ENCODE data around the gene ZNF529. TPM values are rescaled to one million over a fixed set of nuclear protein-coding genes. Genes with fewer than 3 reads are reported as not detected.
A peak's percentile ranks its signal among the peaks of the same experiment; 100 is the strongest.

The ZNF529 gene
- total and polyA plus RNA-seq, 2 of the 13 experiments (the other 11 are each of a cell fraction or from before 2014, with no cell fraction given): 9.3 to 10.6 TPM

DNA sequence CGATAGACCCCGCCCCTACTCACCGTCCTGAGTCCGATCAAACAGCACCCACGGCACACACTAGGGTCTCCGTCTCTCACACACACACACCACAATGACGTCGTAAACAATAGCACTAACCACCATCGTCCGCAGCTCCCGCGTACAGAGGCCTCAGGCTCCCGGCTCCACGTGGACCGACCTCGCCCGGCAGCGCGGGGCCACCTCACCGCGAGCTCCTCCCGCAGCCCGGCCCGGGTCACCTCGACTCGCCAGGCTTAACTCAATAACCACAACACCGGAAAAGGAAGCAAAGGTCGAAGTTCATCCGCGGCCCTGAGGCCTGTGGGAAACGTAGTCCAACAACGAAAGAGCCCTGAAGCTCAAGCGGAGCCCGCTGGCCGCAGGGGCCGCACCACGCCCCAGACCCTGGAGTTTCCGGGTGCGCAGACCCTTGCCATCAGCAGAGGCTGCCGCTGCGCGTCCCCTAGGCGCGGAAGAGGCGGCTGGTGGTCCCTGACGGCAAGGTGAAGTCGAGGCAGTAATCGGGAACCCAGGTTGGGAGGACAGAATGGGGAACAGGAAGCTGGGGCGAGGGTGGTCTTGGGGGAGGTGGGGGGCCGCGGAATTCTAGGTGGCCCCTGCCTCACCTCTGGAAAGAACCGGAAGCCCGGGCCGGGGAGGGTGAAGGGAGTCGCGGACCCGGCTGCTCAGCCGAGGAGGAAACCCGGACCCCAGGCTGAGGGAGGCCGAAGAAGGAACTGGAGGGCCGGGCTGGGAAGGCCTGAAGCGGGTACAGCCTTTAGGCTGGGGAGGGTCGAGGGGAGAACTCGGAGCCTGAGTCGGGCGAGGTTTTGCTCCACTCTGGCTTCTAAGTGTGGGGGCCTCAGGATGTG, at the start of gene ZNF529 (continued):
- TF ChIP-seq, protein P1, sequence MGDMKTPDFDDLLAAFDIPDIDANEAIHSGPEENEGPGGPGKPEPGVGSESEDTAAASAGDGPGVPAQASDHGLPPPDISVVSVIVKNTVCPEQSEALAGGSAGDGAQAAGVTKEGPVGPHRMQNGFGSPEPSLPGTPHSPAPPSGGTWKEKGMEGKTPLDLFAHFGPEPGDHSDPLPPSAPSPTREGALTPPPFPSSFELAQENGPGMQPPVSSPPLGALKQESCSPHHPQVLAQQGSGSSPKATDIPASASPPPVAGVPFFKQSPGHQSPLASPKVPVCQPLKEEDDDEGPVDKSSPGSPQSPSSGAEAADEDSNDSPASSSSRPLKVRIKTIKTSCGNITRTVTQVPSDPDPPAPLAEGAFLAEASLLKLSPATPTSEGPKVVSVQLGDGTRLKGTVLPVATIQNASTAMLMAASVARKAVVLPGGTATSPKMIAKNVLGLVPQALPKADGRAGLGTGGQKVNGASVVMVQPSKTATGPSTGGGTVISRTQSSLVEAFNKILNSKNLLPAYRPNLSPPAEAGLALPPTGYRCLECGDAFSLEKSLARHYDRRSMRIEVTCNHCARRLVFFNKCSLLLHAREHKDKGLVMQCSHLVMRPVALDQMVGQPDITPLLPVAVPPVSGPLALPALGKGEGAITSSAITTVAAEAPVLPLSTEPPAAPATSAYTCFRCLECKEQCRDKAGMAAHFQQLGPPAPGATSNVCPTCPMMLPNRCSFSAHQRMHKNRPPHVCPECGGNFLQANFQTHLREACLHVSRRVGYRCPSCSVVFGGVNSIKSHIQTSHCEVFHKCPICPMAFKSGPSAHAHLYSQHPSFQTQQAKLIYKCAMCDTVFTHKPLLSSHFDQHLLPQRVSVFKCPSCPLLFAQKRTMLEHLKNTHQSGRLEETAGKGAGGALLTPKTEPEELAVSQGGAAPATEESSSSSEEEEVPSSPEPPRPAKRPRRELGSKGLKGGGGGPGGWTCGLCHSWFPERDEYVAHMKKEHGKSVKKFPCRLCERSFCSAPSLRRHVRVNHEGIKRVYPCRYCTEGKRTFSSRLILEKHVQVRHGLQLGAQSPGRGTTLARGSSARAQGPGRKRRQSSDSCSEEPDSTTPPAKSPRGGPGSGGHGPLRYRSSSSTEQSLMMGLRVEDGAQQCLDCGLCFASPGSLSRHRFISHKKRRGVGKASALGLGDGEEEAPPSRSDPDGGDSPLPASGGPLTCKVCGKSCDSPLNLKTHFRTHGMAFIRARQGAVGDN (CRISPR knock-in tag; IDR thresholded peaks at IDR 0.05): peak; percentile 94
- TF ChIP-seq ZNF331 (CRISPR knock-in tag; IDR thresholded peaks at IDR 0.05): peak; percentile 83
- TF ChIP-seq SP5 (CRISPR knock-in tag; IDR thresholded peaks at IDR 0.05; ENCODE audit: borderline replicate concordance, low read depth): peak; percentile 35; the same call in 1 of the 2 replicates
- TF ChIP-seq POLR2AphosphoS2 (IDR thresholded peaks at IDR 0.05; ENCODE audit: low read depth, low read length): no peak; the same call in 1 of the 2 replicates
- TF ChIP-seq CENPX (CRISPR knock-in tag; IDR thresholded peaks at IDR 0.05): no peak
- 0 out of 2 replicates have a peak, but pooled peaks have one; percentile 65 for TF ChIP-seq GLI4 (CRISPR knock-in tag; IDR thresholded peaks at IDR 0.05; ENCODE audit: borderline replicate concordance)
- TF ChIP-seq TSC22D2 (CRISPR knock-in tag; IDR thresholded peaks at IDR 0.05; ENCODE audit: borderline replicate concordance): peak; percentile 59; the same call in 1 of the 2 replicates
- TF ChIP-seq, protein P2, sequence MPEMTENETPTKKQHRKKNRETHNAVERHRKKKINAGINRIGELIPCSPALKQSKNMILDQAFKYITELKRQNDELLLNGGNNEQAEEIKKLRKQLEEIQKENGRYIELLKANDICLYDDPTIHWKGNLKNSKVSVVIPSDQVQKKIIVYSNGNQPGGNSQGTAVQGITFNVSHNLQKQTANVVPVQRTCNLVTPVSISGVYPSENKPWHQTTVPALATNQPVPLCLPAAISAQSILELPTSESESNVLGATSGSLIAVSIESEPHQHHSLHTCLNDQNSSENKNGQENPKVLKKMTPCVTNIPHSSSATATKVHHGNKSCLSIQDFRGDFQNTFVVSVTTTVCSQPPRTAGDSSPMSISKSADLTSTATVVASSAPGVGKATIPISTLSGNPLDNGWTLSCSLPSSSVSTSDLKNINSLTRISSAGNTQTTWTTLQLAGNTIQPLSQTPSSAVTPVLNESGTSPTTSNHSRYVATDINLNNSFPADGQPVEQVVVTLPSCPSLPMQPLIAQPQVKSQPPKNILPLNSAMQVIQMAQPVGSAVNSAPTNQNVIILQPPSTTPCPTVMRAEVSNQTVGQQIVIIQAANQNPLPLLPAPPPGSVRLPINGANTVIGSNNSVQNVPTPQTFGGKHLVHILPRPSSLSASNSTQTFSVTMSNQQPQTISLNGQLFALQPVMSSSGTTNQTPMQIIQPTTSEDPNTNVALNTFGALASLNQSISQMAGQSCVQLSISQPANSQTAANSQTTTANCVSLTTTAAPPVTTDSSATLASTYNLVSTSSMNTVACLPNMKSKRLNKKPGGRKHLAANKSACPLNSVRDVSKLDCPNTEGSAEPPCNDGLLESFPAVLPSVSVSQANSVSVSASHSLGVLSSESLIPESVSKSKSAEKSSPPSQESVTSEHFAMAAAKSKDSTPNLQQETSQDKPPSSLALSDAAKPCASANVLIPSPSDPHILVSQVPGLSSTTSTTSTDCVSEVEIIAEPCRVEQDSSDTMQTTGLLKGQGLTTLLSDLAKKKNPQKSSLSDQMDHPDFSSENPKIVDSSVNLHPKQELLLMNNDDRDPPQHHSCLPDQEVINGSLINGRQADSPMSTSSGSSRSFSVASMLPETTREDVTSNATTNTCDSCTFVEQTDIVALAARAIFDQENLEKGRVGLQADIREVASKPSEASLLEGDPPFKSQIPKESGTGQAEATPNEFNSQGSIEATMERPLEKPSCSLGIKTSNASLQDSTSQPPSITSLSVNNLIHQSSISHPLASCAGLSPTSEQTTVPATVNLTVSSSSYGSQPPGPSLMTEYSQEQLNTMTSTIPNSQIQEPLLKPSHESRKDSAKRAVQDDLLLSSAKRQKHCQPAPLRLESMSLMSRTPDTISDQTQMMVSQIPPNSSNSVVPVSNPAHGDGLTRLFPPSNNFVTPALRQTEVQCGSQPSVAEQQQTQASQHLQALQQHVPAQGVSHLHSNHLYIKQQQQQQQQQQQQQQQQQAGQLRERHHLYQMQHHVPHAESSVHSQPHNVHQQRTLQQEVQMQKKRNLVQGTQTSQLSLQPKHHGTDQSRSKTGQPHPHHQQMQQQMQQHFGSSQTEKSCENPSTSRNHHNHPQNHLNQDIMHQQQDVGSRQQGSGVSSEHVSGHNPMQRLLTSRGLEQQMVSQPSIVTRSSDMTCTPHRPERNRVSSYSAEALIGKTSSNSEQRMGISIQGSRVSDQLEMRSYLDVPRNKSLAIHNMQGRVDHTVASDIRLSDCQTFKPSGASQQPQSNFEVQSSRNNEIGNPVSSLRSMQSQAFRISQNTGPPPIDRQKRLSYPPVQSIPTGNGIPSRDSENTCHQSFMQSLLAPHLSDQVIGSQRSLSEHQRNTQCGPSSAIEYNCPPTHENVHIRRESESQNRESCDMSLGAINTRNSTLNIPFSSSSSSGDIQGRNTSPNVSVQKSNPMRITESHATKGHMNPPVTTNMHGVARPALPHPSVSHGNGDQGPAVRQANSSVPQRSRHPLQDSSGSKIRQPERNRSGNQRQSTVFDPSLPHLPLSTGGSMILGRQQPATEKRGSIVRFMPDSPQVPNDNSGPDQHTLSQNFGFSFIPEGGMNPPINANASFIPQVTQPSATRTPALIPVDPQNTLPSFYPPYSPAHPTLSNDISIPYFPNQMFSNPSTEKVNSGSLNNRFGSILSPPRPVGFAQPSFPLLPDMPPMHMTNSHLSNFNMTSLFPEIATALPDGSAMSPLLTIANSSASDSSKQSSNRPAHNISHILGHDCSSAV (CRISPR knock-in tag; IDR thresholded peaks at IDR 0.05; ENCODE audit: borderline replicate concordance): peak; percentile 79; the same call in 1 of the 2 replicates
- no peak for TF ChIP-seq BHLHE40 (IDR thresholded peaks at IDR 0.05; ENCODE audit: low read length)
- TF ChIP-seq, protein P3, sequence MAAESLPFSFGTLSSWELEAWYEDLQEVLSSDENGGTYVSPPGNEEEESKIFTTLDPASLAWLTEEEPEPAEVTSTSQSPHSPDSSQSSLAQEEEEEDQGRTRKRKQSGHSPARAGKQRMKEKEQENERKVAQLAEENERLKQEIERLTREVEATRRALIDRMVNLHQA (CRISPR knock-in tag; IDR thresholded peaks at IDR 0.05): no peak
- peak; percentile 69; the same call in 1 of the 2 replicates for TF ChIP-seq ZNF441 (CRISPR knock-in tag; IDR thresholded peaks at IDR 0.05; ENCODE audit: borderline replicate concordance)
- 0 out of 2 replicates have a peak, but pooled peaks have one; percentile 38 for TF ChIP-seq MYNN (CRISPR knock-in tag; IDR thresholded peaks at IDR 0.05; ENCODE audit: low read depth)
- TF ChIP-seq MAZ (IDR thresholded peaks at IDR 0.05; ENCODE audit: borderline replicate concordance, low read depth, low read length): no peak
- peak; percentile 58 for TF ChIP-seq MAZ (CRISPR knock-in tag; IDR thresholded peaks at IDR 0.05; ENCODE audit: low read depth)

Data from HepG2 (cell line).